ENCODE results near the gene HIRIP3.

The HIRIP3 gene

DNA sequence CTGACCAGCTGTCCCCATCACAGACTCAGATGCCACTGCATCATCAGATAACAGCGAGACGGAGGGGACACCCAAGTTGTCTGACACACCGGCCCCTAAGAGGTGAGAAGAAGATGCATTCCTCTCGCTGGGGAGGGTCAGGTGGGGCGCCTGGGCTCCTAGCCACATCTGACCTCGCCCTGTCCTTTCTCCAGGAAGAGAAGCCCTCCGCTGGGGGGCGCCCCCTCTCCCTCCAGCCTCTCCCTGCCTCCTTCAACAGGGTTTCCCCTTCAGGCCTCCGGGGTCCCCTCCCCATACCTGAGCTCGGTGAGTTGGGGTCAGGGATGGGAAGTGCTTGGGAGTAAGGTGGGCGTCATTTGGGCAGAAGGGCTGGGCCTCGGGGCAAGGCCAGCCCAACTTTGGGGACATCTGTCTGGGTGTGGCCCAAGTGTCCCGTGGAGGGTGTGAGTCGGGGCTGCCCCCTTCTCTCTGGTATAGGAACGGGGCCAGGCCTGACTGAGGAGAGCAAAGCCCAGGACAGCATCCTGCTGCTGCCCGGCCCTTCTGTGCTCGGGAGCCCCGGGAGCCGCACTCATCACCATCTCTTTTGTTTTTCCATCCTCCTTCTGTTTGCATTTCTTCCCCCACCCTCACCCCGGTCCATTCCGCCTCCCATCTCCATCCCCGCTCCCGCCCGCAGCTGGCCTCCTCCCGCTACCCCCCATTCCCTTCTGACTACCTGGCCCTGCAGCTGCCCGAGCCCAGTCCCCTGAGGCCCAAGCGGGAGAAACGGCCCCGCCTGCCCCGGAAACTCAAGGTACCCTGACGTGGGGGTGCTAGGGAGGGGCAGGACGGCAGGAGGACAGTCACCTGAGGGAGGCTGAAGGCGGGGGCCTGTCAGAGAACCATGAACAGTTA is 5.6 kb upstream of the HIRIP3 start:
- no peak for DNase-seq (ENCODE audit: low read depth, low spot score)

- DNase-seq (ENCODE audit: low read depth, low spot score): no peak
Observed at GRCh38 chr16:29999605-30000004, 4.2 kb upstream of the HIRIP3 start.

DNA sequence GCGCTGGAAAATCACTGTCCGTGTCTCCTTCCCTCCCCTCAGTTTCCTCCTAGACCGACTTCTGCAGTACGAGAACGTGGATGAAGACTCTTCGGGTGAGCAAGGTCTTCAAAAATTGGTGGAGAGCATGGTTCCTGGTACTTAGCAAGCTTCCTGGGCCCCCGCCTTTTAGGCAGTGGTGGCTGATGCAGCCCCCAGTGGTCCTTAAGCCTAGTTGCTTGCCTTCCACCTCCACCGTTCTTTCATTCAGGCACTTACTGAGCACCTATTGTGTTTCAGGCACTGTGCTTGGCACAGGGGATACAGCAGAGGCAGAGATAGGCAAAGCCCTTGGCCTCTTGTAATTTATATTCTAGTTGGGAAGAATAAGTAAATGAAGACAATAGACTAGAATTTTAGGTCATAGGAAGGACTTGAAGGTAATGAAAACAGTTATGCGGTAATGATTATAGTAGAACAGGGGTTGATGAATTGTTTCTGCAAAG is 1.4 kb upstream of the HIRIP3 start:
- DNase-seq (ENCODE audit: low read depth, low spot score): no peak

- DNase-seq (ENCODE audit: low read depth, low spot score): peak; percentile 77
Observed at GRCh38 chr16:29995911-29996765, 721 bp upstream of the HIRIP3 start, which contains the start of gene INO80E. Gene INO80E, plus strand, starts transcription at chr16:29996241. Its CDS starts 70 bp downstream, at chr16:29996311.

- no peak for DNase-seq (ENCODE audit: low read depth, low spot score)
Observed at GRCh38 chr16:29994600-29995323, 655 bp downstream of the HIRIP3 start.

DNA sequence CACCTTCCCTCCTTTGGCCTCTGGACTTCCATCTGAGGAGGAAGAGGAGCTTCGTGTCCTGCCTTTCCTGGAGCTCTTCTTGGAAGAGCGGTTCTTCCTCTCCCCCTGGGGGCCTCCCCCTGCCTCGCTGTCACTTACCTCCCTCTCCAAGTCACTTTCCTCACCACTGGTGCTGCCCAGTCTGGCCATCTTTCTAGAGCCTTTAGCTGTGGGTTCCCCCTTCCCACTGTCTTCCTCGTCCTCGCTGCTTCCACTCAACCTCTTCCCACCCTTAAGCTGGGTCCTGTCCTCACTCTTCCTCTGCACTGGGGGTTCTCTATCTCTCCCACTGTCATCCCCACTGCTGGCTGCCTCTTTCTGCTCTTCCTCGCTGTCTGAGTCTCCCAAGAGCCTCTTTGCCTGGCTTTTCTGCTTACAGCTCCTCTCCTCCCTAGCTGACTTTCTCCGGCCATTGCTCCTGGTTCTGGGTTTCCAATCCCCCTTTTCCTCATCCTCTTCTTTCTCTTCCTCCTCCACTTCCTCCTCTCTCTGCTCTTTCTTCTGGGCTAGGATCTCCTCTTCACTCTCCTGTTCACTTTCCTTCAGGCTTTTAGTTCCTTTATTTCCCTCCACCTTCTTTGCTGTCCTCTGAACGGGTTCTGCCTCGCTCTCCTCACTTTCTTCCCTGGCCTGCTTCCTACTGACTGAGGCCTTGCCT is 1.4 kb downstream of the HIRIP3 start:
- DNase-seq (ENCODE audit: low read depth, low spot score): no peak

GRCh38 chr16:29993191-29993902 is 2.1 kb downstream of the HIRIP3 start:
- no peak for DNase-seq (ENCODE audit: low read depth, low spot score)

DNA sequence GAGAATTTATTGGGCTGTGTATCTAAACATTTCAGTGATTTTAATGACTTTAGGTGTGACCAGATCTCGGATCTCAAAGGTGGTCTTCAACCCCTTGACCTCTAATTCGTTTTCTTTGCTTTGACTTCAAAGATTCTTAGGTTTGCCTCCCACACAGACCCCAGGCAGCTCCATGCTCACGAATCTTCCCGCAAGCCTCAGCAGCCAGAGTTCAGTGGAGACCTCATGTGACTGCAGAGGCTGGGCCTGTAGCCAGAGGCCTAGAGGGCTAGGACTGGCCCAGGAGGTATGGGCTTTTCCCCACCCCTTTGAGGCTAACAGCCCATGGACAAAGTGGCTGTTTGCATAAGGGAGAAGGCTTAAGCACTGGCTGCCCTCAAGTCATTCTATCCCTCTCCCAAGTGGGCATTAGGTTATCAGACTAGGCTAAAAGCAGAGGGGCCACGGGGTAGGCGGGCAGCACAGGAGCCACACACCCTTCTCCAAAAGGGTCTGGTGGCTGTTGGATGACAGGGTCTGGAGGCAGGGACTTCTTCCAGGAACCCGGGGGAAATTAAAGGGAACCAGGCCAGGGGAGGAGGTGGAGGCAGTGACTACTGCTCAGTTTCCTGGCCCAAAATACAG is 3.0 kb downstream of the HIRIP3 start:
- no peak for DNase-seq (ENCODE audit: low read depth, low spot score)

GRCh38 chr16:29991571-29991904 is 3.9 kb downstream of the HIRIP3 start:
- DNase-seq (ENCODE audit: low read depth, low spot score): no peak

- no peak for DNase-seq (ENCODE audit: low read depth, low spot score)
Observed at GRCh38 chr16:29990883-29991570, 4.4 kb downstream of the HIRIP3 start.

- no peak for DNase-seq (ENCODE audit: low read depth, low spot score)
Observed at GRCh38 chr16:29990034-29990433, 5.4 kb downstream of the HIRIP3 start.

- no peak for DNase-seq (ENCODE audit: low read depth, low spot score)
Observed at GRCh38 chr16:29989111-29989858, 6.1 kb downstream of the HIRIP3 start.

- no peak for DNase-seq (ENCODE audit: low read depth, low spot score)
Observed at GRCh38 chr16:29988346-29989075, 6.9 kb downstream of the HIRIP3 start.

- no peak for DNase-seq (ENCODE audit: low read depth, low spot score)
Observed at GRCh38 chr16:29987371-29988085, 7.9 kb downstream of the HIRIP3 start.

DNA sequence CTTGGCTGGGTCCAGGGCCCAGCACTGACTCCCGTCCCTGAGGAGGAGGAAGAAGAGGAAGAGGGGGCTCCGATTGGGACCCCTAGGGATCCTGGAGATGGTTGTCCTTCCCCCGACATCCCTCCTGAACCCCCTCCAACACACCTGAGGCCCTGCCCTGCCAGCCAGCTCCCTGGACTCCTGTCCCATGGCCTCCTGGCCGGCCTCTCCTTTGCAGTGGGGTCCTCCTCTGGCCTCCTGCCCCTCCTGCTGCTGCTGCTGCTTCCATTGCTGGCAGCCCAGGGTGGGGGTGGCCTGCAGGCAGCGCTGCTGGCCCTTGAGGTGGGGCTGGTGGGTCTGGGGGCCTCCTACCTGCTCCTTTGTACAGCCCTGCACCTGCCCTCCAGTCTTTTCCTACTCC is 8.5 kb downstream of the HIRIP3 start:
- no peak for DNase-seq (ENCODE audit: low read depth, low spot score)

- no peak for DNase-seq (ENCODE audit: low read depth, low spot score)
Observed at GRCh38 chr16:29986231-29986630, 9.2 kb downstream of the HIRIP3 start.

DNA sequence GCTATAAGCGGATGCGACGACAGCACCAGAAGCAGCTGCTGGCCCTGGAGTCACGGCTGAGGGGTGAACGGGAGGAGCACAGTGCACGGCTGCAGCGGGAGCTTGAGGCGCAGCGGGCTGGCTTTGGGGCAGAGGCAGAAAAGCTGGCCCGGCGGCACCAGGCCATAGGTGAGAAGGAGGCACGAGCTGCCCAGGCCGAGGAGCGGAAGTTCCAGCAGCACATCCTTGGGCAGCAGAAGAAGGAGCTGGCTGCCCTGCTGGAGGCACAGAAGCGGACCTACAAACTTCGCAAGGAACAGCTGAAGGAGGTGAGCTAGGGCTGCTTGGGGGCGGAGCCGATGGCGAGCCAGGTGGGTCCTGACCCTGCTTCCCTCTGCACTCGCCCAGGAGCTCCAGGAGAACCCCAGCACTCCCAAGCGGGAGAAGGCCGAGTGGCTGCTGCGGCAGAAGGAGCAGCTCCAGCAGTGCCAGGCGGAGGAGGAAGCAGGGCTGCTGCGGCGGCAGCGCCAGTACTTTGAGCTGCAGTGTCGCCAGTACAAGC is 10.1 kb downstream of the HIRIP3 start:
- no peak for DNase-seq (ENCODE audit: low read depth, low spot score)

All from smooth muscle cell of the brain vasculature (primary cell).